KMS-11 (cell line): ENCODE data around the gene KLHDC7B.

Experiments used
- H2AFZ ChIP-seq: fragments of 200-600 bp; sonication (generic); 2 replicates; pipeline ENCODE4 v1.6.1; 2016; ENCODE audit warnings: antibody characterized with exemption, mixed run types, low read depth
- H3K27ac ChIP-seq: fragments of 200-600 bp; sonication (generic); 2 replicates; pipeline ENCODE4 v1.6.1; 2016; ENCODE audit warnings: mild to moderate bottlenecking, mixed run types
- H3K27me3 ChIP-seq: fragments of 200-600 bp; sonication (generic); 2 replicates; pipeline ENCODE4 v1.6.1; 2017; ENCODE audit warnings: mild to moderate bottlenecking, low read depth, mixed run types, moderate library complexity; ENCODE audit not compliant: insufficient read depth
- H3K36me3 ChIP-seq: fragments of 200-600 bp; sonication (generic); 2 replicates; pipeline ENCODE4 v1.6.1; 2017; ENCODE audit warnings: mild to moderate bottlenecking, mixed run types; ENCODE audit not compliant: insufficient read depth
- H3K4me1 ChIP-seq: fragments of 200-600 bp; sonication (generic); 2 replicates; pipeline ENCODE4 v1.6.1; 2016; ENCODE audit warnings: mild to moderate bottlenecking, low read depth, mixed run types; ENCODE audit not compliant: poor library complexity, severe bottlenecking
- H3K4me2 ChIP-seq: fragments of 200-600 bp; sonication (generic); 2 replicates; pipeline ENCODE4 v1.7.0; 2016; ENCODE audit warnings: mild to moderate bottlenecking, mixed run types
- H3K4me3 ChIP-seq: fragments of 200-600 bp; sonication (generic); IDR thresholded peaks from 2 replicates; pipeline ENCODE4 v1.6.1; 2017; ENCODE audit warnings: low read depth, low read length, mixed read lengths; ENCODE audit not compliant: insufficient read depth
- H3K79me2 ChIP-seq: fragments of 200-600 bp; sonication (generic); 2 replicates; pipeline ENCODE4 v1.6.1; 2016; ENCODE audit warnings: low read depth, mixed run types; ENCODE audit not compliant: insufficient read depth
- H3K9ac ChIP-seq: fragments of 200-600 bp; sonication (generic); 2 replicates; pipeline ENCODE4 v1.6.1; 2016; ENCODE audit warnings: mild to moderate bottlenecking, mixed run types
- H4K20me1 ChIP-seq: fragments of 200-600 bp; sonication (generic); 2 replicates; pipeline ENCODE4 v1.6.1; 2016; ENCODE audit warnings: mild to moderate bottlenecking, mixed run types; ENCODE audit not compliant: insufficient read depth
- TF ChIP-seq, protein P1 (sequence below): fragments of 200-600 bp; sonication (generic); conservative IDR thresholded peaks from 2 replicates; pipeline ENCODE4 v1.6.1; 2017; ENCODE audit warnings: low read depth, mild to moderate bottlenecking, antibody characterized with exemption, low read length, moderate library complexity, mixed read lengths

KLHDC7B gene

DNA sequence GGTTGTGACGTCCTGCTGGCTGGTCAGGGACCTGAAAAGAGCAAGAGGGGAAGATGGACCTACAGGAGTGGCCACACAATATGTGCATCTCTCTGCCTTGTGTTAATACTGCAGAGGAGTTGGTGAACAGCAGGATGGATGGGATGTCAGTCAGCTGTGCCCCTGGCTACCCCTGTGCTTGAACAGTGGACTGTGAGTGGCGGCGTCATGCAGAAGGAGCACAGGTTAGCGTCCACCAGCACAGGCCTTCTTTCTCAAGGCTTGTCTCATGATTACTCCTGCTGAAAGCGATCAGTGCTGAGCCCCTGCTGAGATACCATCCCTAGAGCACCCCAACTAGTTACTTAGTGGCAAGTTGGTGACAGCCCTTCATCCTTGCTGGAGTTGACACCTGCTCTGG, 40.7 kb downstream of the KLHDC7B start:
- no peak overlapping the region for H3K4me3 ChIP-seq
- H3K79me2 ChIP-seq, result no peaks in the 10 kb centered on the region
- H3K4me2 ChIP-seq, result no peak overlapping the region
- no peaks in the 10 kb centered on the region for H3K36me3 ChIP-seq
- no peak overlapping the region for H2AFZ ChIP-seq
- H4K20me1 ChIP-seq, result no peaks in the 10 kb centered on the region
- H3K9ac ChIP-seq, result no peak overlapping the region
- peaks cover 3% of the 10 kb centered on the region for H3K4me1 ChIP-seq
- H3K27me3 ChIP-seq, result no peaks in the 10 kb centered on the region; the same call in 1 of the 2 replicates
- no peak overlapping the region for H3K27ac ChIP-seq
- TF ChIP-seq, protein P1, sequence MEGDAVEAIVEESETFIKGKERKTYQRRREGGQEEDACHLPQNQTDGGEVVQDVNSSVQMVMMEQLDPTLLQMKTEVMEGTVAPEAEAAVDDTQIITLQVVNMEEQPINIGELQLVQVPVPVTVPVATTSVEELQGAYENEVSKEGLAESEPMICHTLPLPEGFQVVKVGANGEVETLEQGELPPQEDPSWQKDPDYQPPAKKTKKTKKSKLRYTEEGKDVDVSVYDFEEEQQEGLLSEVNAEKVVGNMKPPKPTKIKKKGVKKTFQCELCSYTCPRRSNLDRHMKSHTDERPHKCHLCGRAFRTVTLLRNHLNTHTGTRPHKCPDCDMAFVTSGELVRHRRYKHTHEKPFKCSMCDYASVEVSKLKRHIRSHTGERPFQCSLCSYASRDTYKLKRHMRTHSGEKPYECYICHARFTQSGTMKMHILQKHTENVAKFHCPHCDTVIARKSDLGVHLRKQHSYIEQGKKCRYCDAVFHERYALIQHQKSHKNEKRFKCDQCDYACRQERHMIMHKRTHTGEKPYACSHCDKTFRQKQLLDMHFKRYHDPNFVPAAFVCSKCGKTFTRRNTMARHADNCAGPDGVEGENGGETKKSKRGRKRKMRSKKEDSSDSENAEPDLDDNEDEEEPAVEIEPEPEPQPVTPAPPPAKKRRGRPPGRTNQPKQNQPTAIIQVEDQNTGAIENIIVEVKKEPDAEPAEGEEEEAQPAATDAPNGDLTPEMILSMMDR, result no peak

DNA sequence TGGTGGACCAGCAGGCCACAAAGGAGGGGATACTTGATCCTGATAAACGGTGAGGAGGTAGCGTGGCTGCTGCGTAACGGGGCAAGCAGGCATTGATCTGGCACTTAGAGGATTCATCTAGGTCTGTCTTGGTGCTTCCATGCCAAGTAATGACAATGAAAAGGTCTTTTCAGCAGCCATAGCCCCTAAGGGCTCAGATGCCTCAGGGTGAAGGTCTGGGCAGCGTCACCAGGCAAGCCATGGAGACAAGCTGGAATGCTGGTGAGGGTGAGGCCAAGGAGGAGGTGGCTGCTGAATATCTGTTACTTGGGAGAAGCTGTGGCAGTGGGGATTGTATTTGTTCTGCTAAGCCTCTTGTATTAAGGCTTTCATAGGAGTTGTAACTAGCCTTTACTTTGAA, 41.7 kb downstream of the KLHDC7B start:
- Histone ChIP-seq H3K4me2 (no peak overlapping the region), H2AFZ (no peak overlapping the region), H3K4me3 (no peak overlapping the region), H3K27ac (no peak overlapping the region), H3K36me3 (no peaks in the 10 kb centered on the region), H3K27me3 (no peaks in the 10 kb centered on the region; the same call in 1 of the 2 replicates), H3K9ac (no peak overlapping the region), H4K20me1 (no peaks in the 10 kb centered on the region), H3K79me2 (no peaks in the 10 kb centered on the region), H3K4me1 (no peaks in the 10 kb centered on the region)
- TF ChIP-seq, protein P1, result no peak

DNA sequence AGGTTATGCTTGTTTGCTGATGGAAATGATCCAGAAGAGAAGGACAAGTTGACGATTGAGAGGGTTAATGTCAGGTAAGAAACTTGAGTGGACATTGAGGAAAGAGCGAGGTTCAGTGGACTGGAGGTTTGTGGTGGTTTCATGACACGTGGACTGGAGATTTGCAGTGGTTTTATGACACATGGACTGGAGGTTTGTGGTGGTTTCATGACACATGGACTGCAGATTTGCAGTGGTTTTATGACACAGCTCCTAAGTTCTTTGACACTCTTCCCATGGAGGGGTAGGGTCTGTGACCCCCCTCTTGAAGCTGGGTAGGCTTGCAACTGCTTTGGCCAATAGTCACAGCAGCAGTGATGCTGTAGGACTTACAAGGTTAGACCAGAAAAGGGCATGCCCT, 49.5 kb downstream of the KLHDC7B start:
- Histone ChIP-seq H3K27ac (no peak overlapping the region), H3K4me1 (no peaks in the 10 kb centered on the region), H3K9ac (no peak overlapping the region), H3K4me2 (no peak overlapping the region), H3K36me3 (no peaks in the 10 kb centered on the region), H2AFZ (no peak overlapping the region), H3K79me2 (no peaks in the 10 kb centered on the region), H3K4me3 (no peak overlapping the region), H4K20me1 (no peaks in the 10 kb centered on the region), H3K27me3 (no peaks in the 10 kb centered on the region; the same call in 1 of the 2 replicates)
- TF ChIP-seq, protein P1, result no peak

DNA sequence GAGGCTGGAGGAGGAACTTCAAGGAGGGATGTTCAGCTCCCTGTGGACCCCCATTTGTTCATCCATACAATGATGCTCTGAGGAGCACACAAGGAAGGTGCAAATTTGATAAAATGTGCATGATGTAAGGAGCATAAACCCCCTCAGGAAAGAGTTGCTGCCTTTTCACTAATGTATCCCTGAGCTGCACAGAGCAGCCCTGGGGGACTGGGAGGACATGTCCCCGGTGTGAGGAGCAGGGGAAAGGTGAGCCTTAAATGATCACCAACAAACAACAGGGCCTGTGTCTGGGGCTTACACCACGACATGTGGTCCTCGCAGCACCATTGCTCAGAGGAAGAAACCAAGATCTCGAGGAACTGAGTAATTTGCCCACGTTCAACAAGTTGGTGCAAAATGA, 51.4 kb downstream of the KLHDC7B start:
- H3K27ac ChIP-seq, result no peak overlapping the region
- no peak overlapping the region for H3K4me3 ChIP-seq
- no peaks in the 10 kb centered on the region for H3K4me1 ChIP-seq
- no peaks in the 10 kb centered on the region for H3K36me3 ChIP-seq
- H2AFZ ChIP-seq, result no peak overlapping the region
- H4K20me1 ChIP-seq, result no peaks in the 10 kb centered on the region
- peaks cover 7% of the 10 kb centered on the region; the same call in 1 of the 2 replicates for H3K27me3 ChIP-seq
- TF ChIP-seq, protein P1, result no peak
- H3K4me2 ChIP-seq, result no peak overlapping the region
- H3K9ac ChIP-seq, result no peak overlapping the region
- no peaks in the 10 kb centered on the region for H3K79me2 ChIP-seq
